ENCODE results near the gene LMBR1.
A peak's percentile ranks its signal among the peaks of the same experiment; 100 is the strongest.
"Not testable (repeated sequence)": the region's sequence is repeated elsewhere in the genome, so short reads cannot be mapped to it uniquely, and the experiment has no call there.

Gene LMBR1

GRCh38 chr7:156725936-156726335 is 167.0 kb downstream of the LMBR1 start:
- no peak for DNase-seq (ENCODE audit: insufficient read length, low spot score)
- no peak for FAIRE-seq
- no peak for TF ChIP-seq POLR2AphosphoS5 (IDR thresholded peaks at IDR 0.05; ENCODE audit: low read depth, low read length)

GRCh38 chr7:156725073-156725472 is 167.9 kb downstream of the LMBR1 start:
- TF ChIP-seq PAX5 (IDR thresholded peaks at IDR 0.05; ENCODE audit: insufficient read depth, low read length, severe bottlenecking) = no peak
- no peak for TF ChIP-seq POU2F2 (IDR thresholded peaks at IDR 0.05; ENCODE audit: low read depth, low read length)
- TF ChIP-seq POLR2AphosphoS5 (IDR thresholded peaks at IDR 0.05; ENCODE audit: low read depth, low read length) = no peak
- no peak for TF ChIP-seq TAF1 (IDR thresholded peaks at IDR 0.05; ENCODE audit: low read depth, low read length)
- no peak for TF ChIP-seq SPI1 (IDR thresholded peaks at IDR 0.05; ENCODE audit: low read depth, low read length)
- no peak for TF ChIP-seq POLR2A (IDR thresholded peaks at IDR 0.05; ENCODE audit: low read depth, low read length)
- FAIRE-seq (no peak), DNase-seq (ENCODE audit: insufficient read length, low spot score) (no peak)

DNA sequence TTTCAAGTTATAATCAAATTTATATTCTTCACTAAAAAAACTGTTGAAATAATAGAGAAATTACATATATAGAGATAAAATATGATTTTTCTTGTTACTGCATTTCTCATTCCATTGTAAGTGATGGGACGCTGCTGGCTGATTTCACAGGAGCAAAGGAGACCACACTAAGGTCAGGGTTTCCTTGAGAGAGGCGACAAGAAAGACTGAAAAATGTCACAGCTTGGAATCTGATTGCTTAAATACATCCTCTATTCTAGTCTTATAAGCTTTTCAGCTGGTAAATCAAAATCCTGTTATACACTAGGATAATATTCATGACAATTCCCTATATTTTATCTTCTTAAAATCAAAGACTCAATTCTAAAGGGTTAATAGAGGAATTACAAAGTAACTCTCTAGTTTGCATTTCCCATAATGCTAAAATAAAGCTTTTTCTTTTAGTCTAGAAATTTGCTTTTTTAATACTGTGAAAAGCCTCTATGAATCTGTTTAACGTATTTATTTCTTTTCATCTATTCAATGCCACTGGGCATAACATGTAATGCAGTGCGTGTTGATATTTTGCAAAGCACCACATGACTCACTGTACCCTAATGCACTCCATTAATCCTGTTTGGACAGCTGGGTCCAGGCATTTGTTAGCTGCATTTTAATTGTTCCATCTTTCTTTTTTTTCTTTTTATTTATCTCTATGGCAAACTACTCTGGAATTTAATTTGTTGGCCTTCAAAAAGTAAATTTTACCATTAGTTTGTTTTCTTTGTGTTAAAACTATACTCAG is 170.7 kb downstream of the LMBR1 start:
- TF ChIP-seq PAX5 (IDR thresholded peaks at IDR 0.05; ENCODE audit: insufficient read depth, low read length, severe bottlenecking) (no peak), POLR2AphosphoS5 (IDR thresholded peaks at IDR 0.05; ENCODE audit: low read depth, low read length) (no peak), SPI1 (IDR thresholded peaks at IDR 0.05; ENCODE audit: low read depth, low read length) (no peak), POLR2A (IDR thresholded peaks at IDR 0.05; ENCODE audit: low read depth, low read length) (no peak), TAF1 (IDR thresholded peaks at IDR 0.05; ENCODE audit: low read depth, low read length) (no peak), POU2F2 (IDR thresholded peaks at IDR 0.05; ENCODE audit: low read depth, low read length) (no peak)
- no peak for FAIRE-seq
- no peak for DNase-seq (ENCODE audit: insufficient read length, low spot score)

DNA sequence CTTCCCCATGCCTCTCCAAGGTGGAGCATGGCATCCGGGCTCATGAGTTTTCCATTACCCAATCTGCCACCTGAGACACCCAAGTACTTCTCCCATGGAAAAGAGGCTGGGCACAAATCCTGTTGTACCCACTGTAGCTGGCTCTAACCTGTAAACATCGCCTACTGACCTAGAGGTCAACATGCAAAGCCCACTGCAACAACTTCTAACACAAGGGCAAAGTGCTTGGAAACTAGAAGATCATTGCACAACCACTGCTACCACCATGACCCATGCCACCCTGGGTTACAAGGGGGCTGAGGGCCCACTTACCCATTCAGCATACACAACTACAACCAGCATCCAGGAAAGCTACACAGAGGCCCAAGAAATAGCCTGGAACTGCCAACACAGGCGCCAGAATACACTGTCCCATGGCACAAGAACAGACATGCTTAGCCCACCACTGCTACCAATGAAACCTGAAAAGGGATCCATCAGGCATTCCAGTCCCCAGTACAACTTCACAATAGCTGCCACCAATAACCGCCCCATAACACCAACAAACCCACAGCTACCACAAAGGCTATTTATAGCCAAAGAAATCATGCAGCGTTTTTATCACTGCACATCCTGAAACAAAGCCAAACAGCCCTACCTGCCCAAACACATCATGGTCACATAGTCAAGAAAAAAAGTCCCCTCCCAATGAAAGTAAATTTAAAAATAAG is 189.1 kb downstream of the LMBR1 start:
- no peak for TF ChIP-seq POU2F2 (IDR thresholded peaks at IDR 0.05; ENCODE audit: low read depth, low read length)
- TF ChIP-seq SPI1 (IDR thresholded peaks at IDR 0.05; ENCODE audit: low read depth, low read length) = no peak
- TF ChIP-seq POLR2AphosphoS5 (IDR thresholded peaks at IDR 0.05; ENCODE audit: low read depth, low read length) = no peak
- TF ChIP-seq PAX5 (IDR thresholded peaks at IDR 0.05; ENCODE audit: insufficient read depth, low read length, severe bottlenecking) = no peak
- no peak for TF ChIP-seq TAF1 (IDR thresholded peaks at IDR 0.05; ENCODE audit: low read depth, low read length)
- no peak for TF ChIP-seq POLR2A (IDR thresholded peaks at IDR 0.05; ENCODE audit: low read depth, low read length)

GRCh38 chr7:156703209-156703608 is 189.8 kb downstream of the LMBR1 start:
- FAIRE-seq (no peak), DNase-seq (ENCODE audit: insufficient read length, low spot score) (no peak)

More for the DNA sequence above, 189.1 kb downstream of the LMBR1 start:
- FAIRE-seq (peak; percentile 67), DNase-seq (ENCODE audit: insufficient read length, low spot score) (peak; percentile 6)

GRCh38 chr7:156702399-156702798 is 190.6 kb downstream of the LMBR1 start:
- DNase-seq (ENCODE audit: insufficient read length, low spot score) = no peak
- no peak for FAIRE-seq
- TF ChIP-seq TAF1 (IDR thresholded peaks at IDR 0.05; ENCODE audit: low read depth, low read length) (no peak), PAX5 (IDR thresholded peaks at IDR 0.05; ENCODE audit: insufficient read depth, low read length, severe bottlenecking) (no peak), POLR2AphosphoS5 (IDR thresholded peaks at IDR 0.05; ENCODE audit: low read depth, low read length) (no peak), POU2F2 (IDR thresholded peaks at IDR 0.05; ENCODE audit: low read depth, low read length) (no peak), POLR2A (IDR thresholded peaks at IDR 0.05; ENCODE audit: low read depth, low read length) (no peak), SPI1 (IDR thresholded peaks at IDR 0.05; ENCODE audit: low read depth, low read length) (no peak)

More at GRCh38 chr7:156703209-156703608, 189.8 kb downstream of the LMBR1 start:
- no peak for TF ChIP-seq POU2F2 (IDR thresholded peaks at IDR 0.05; ENCODE audit: low read depth, low read length)
- no peak for TF ChIP-seq SPI1 (IDR thresholded peaks at IDR 0.05; ENCODE audit: low read depth, low read length)
- no peak for TF ChIP-seq TAF1 (IDR thresholded peaks at IDR 0.05; ENCODE audit: low read depth, low read length)
- TF ChIP-seq POLR2A (IDR thresholded peaks at IDR 0.05; ENCODE audit: low read depth, low read length) = no peak
- TF ChIP-seq POLR2AphosphoS5 (IDR thresholded peaks at IDR 0.05; ENCODE audit: low read depth, low read length) = no peak
- TF ChIP-seq PAX5 (IDR thresholded peaks at IDR 0.05; ENCODE audit: insufficient read depth, low read length, severe bottlenecking) = no peak

DNA sequence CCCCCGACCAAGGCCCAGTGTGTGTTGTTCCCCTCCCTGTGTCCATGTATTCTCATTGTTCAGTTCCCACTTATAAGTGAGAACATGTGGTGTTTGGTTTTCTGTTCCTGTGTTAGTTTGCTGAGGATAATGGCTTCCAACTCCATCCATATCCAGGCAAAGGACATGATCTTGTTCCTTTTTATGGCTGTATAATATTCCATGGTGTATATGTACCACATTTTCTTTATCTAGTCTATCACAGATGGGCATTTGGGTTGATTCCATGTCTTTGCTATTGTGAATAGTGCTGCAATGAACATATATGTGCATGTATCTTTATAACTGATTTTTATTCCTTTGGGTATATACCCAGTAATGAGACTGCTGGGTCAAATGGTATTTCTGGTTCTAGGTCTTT is 191.2 kb downstream of the LMBR1 start:
- not testable (repeated sequence) for FAIRE-seq; DNase-seq (ENCODE audit: insufficient read length, low spot score)

DNA sequence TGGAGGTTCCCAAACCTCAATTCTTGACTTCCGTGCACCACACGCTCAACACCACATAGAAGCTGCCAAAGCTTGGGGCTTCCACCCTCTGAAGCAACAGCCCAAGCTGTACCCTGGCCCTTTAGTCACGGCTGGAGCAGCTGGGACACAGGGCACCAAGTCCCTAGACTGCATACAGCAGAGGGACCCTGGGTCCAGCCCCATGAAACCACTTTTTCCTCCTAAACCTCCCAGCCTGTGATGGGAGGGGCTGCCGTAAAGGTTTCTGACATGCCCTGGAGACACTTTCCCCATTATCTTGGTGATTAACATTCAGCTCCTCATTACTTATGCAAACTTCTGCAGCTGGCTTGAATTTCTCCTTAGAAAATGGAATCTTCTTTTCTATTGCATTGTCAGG is 194.5 kb downstream of the LMBR1 start:
- FAIRE-seq; DNase-seq (ENCODE audit: insufficient read length, low spot score): not testable (repeated sequence)

DNA sequence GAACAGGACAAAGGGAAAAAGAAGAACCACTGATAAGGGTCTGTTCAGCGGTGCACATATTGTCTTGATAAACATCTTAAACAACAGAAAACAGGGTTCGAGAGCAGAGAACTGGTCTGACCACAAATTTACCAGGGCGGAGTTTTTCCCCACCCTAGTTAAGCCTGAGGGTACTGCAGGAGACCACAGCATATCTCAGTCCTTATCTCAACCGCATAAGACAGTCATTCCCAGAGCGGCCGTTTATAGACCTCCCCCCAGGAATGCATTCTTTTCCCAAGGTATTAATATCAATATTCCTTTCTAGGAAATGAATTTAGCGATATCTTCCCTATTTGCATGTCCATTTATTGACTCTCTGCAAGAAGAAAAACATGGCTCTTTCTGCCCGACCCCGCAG is 195.7 kb downstream of the LMBR1 start:
- not testable (repeated sequence) for FAIRE-seq; DNase-seq (ENCODE audit: insufficient read length, low spot score)

- TF ChIP-seq POLR2AphosphoS5 (IDR thresholded peaks at IDR 0.05; ENCODE audit: low read depth, low read length) (no peak), TAF1 (IDR thresholded peaks at IDR 0.05; ENCODE audit: low read depth, low read length) (no peak), PAX5 (IDR thresholded peaks at IDR 0.05; ENCODE audit: insufficient read depth, low read length, severe bottlenecking) (no peak), POU2F2 (IDR thresholded peaks at IDR 0.05; ENCODE audit: low read depth, low read length) (no peak)
- DNase-seq (ENCODE audit: insufficient read length, low spot score) (no peak), FAIRE-seq (no peak)
These were observed 199.4 kb downstream of the LMBR1 start for GRCh38 chr7:156693627-156694026.

- FAIRE-seq = no peak
These were observed 200.1 kb downstream of the LMBR1 start for GRCh38 chr7:156692849-156693248.

More at GRCh38 chr7:156692849-156693248, 200.1 kb downstream of the LMBR1 start:
- TF ChIP-seq PAX5 (IDR thresholded peaks at IDR 0.05; ENCODE audit: insufficient read depth, low read length, severe bottlenecking) (no peak), POU2F2 (IDR thresholded peaks at IDR 0.05; ENCODE audit: low read depth, low read length) (no peak), POLR2AphosphoS5 (IDR thresholded peaks at IDR 0.05; ENCODE audit: low read depth, low read length) (no peak), TAF1 (IDR thresholded peaks at IDR 0.05; ENCODE audit: low read depth, low read length) (no peak), SPI1 (IDR thresholded peaks at IDR 0.05; ENCODE audit: low read depth, low read length) (no peak), POLR2A (IDR thresholded peaks at IDR 0.05; ENCODE audit: low read depth, low read length) (no peak)
- no peak for DNase-seq (ENCODE audit: insufficient read length, low spot score)

Measured in GM12891 (cell line).